Naive thymus-derived CD4-positive, alpha-beta T cell (primary cell): ENCODE results near the gene SLC25A41. TPM values are rescaled to one million over a fixed set of nuclear protein-coding genes. Genes with fewer than 3 reads are reported as not detected.

Experiments used
- ATAC-seq: fragments of 150-1000 bp; cut with Tn5 transposase; 2 replicates; pipeline ENCODE4 v1.10.0; 2021; ENCODE audit warnings: mild to moderate bottlenecking, moderate library complexity
- CTCF ChIA-PET: fragments of 350-600 bp; sonication (Branson Sonifier 250); formaldehyde crosslinking; loops from one replicate; lab custom pipeline; 2021; ENCODE audit warnings: antibody characterized with exemption; lab: Charles Lee
- POLR2A ChIA-PET: fragments of 350-600 bp; sonication (Branson Sonifier 250); formaldehyde crosslinking; loops from one replicate; lab custom pipeline; 2021; ENCODE audit warnings: antibody characterized with exemption, inconsistent platforms; lab: Charles Lee
- DNase-seq, 9 donors: peaks; one replicate each; pipeline versions ENCODE4 v3.0.0 to v3.0.0-alpha.2; 2020 to 2022; ENCODE audit warnings: mixed read lengths in 1 of 9
- H3K27ac ChIP-seq: one replicate; pipeline ENCODE4 v1.7.0; 2013; ENCODE audit warnings: mild to moderate bottlenecking, low read depth, low read length, moderate library complexity
- H3K27me3 ChIP-seq, 2 donors: one replicate each; pipeline ENCODE4 v1.7.0; 2013; ENCODE audit warnings: low read length in 2 of 2, mild to moderate bottlenecking in 2 of 2, moderate library complexity in 2 of 2; ENCODE audit not compliant: control insufficient read depth in 2 of 2, insufficient read depth in 2 of 2
- H3K36me3 ChIP-seq, 3 experiments: 1 replicate in 2 of 3; 2 replicates in 1 of 3; pipeline ENCODE4 v1.7.0; 2013; ENCODE audit warnings: low read length in 3 of 3, mild to moderate bottlenecking in 3 of 3, moderate library complexity in 1 of 3; ENCODE audit not compliant: insufficient read depth in 3 of 3, control insufficient read depth in 2 of 3
- H3K4me1 ChIP-seq, 2 donors: one replicate each; pipeline ENCODE4 v1.7.0; 2013; ENCODE audit warnings: low read length in 2 of 2, mild to moderate bottlenecking in 2 of 2, moderate library complexity in 1 of 2; ENCODE audit not compliant: control insufficient read depth in 2 of 2, insufficient read depth in 2 of 2
- H3K4me3 ChIP-seq: 2 replicates; pipeline ENCODE4 v1.7.0; 2013; ENCODE audit warnings: mild to moderate bottlenecking, low read length
- H3K9me3 ChIP-seq, 3 experiments: 1 replicate in 2 of 3; 2 replicates in 1 of 3; pipeline ENCODE4 v1.7.0; 2013; ENCODE audit warnings: low read length in 3 of 3; ENCODE audit not compliant: control insufficient read depth in 2 of 3
- H3K27ac Mint-ChIP-seq, 9 donors: one replicate each; pipeline ENCODE4 v1.8.0; 2020 to 2022; ENCODE audit warnings: mixed read lengths in 9 of 9, mild to moderate bottlenecking in 8 of 9, moderate library complexity in 5 of 9, inconsistent platforms in 2 of 9
- H3K27me3 Mint-ChIP-seq, 5 donors: one replicate each; pipeline ENCODE4 v1.8.0; 2021 to 2022; ENCODE audit warnings: mixed read lengths in 5 of 5, mild to moderate bottlenecking in 1 of 5
- H3K36me3 Mint-ChIP-seq, 5 donors: one replicate each; pipeline ENCODE4 v1.8.0; 2020 to 2022; ENCODE audit warnings: mixed read lengths in 5 of 5, mild to moderate bottlenecking in 3 of 5, inconsistent platforms in 1 of 5
- H3K4me1 Mint-ChIP-seq, 7 donors: one replicate each; pipeline ENCODE4 v1.8.0; 2020 to 2022; ENCODE audit warnings: mixed read lengths in 7 of 7, mild to moderate bottlenecking in 3 of 7, inconsistent platforms in 1 of 7
- H3K4me3 Mint-ChIP-seq, 10 donors: one replicate each; pipeline ENCODE4 v1.8.0; 2020 to 2022; ENCODE audit warnings: mild to moderate bottlenecking in 10 of 10, mixed read lengths in 10 of 10, moderate library complexity in 6 of 10, inconsistent platforms in 2 of 10
- H3K9me3 Mint-ChIP-seq, 11 donors: one replicate each; pipeline ENCODE4 v1.8.0; 2020 to 2022; ENCODE audit warnings: mixed read lengths in 11 of 11, mild to moderate bottlenecking in 4 of 11, inconsistent platforms in 1 of 11, moderate library complexity in 1 of 11
- intact Hi-C, 2 donors: fragments of 100-400 bp; cut with micrococcal nuclease; formaldehyde crosslinking; loops; one replicate each; pipeline ENCODE4 v1.15.1; 2023
- polyA plus RNA-seq, 2 donors: library from polyadenylated mRNA; unstranded; fragments of 300-500 nt; fragmentation: Illumina TruSeq; gene quantifications; one replicate each; pipeline ENCODE4 v1.2.3, GENCODE V29; 2021
- total RNA-seq, 6 experiments: library from RNA in 5 of 6; stranded (reverse) in 5 of 6; gene quantifications; 1 replicate in 5 of 6; 2 replicates in 1 of 6; pipeline ENCODE4 v1.2.3 and lab custom pipeline; 2021 to 2026

Gene SLC25A41
- total and polyA plus RNA-seq, 7 experiments from 2014 or later: 0.32 TPM; not detected in 6

- ChIA-PET CTCF (no interaction called here), POLR2A (interaction anchor here (0.7 kb wide), 1 partner anchor 26 kb away, joined by 3 read pairs; no protein-coding TSS in a partner anchor)
- Histone ChIP-seq H3K4me3 (no peak overlapping the region), H3K36me3 (peaks cover 15 to 41% (median 18%) of the 10 kb centered on the region in 3 experiments), H3K27me3 (no peaks in the 10 kb centered on the region), H3K27ac (peak overlapping the region; percentile 94), H3K4me1 (peaks cover 26 to 27% of the 10 kb centered on the region in 2 donors), H3K9me3 (no peaks in the 10 kb centered on the region)
- Mint-ChIP-seq H3K4me1 (peaks cover 30 to 50% (median 40%) of the 10 kb centered on the region in 7 donors), H3K27me3 (no peaks in the 10 kb centered on the region), H3K27ac (peak overlapping the region; percentile 93 to 99 (median 96)), H3K36me3 (peaks cover 0 to 15% (median 0%) of the 10 kb centered on the region in 5 donors), H3K4me3 (peak overlapping the region; percentile 88 to 100 (median 96)), H3K9me3 (no peaks in the 10 kb centered on the region)
- DNase-seq: no peak
- intact Hi-C loops: loop anchor here in 1 of 2 donors (10.0 kb wide), 1 partner anchor 55 kb away; the partner anchor contains the start of gene KHSRP
- ATAC-seq: no peak
Observed at GRCh38 chr19:6479836-6480398, 46.4 kb upstream of the SLC25A41 start.

DNA sequence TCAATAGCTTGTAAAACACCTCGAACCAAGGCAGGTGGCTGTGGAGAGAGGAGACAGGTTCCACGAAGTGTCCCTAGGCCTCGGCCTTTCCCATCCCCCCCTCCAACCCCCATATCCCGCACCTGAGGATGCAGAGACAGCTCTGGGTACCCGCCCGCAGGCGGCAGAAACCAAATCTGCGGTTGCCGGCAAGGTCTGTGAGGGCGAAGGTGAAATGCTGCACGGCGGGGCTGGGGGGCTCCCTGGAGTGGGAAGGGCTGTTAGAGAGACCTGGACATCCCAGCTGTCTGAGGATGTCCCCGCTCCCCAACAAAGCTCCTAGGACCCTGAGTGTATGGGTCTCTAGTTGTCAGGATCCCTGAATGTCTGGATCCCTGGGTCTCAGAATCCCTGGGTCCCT lies 45.3 kb upstream of the SLC25A41 start:
- ChIA-PET CTCF (no interaction called here), POLR2A (interaction anchor here (1.3 kb wide), 2 partner anchors 21 to 86 kb away, joined by 3 read pairs; partner anchors contain the start of gene GTF2F1)
- peaks cover 15 to 51% (median 18%) of the 10 kb centered on the region in 3 experiments for H3K36me3 ChIP-seq
- H3K27me3 ChIP-seq: no peaks in the 10 kb centered on the region
- no peak overlapping the region for H3K4me3 ChIP-seq
- H3K27ac ChIP-seq: peak overlapping the region; percentile 94
- Mint-ChIP-seq H3K9me3 (no peaks in the 10 kb centered on the region), H3K27me3 (no peaks in the 10 kb centered on the region), H3K4me3 (peak overlapping the region in 1 of 10 donors; percentile 90), H3K36me3 (peaks cover 0 to 17% (median 3%) of the 10 kb centered on the region in 5 donors), H3K27ac (peak overlapping the region in 5 of 9 donors; percentile 30 to 99 (median 95)), H3K4me1 (peaks cover 30 to 50% (median 39%) of the 10 kb centered on the region in 7 donors)
- peaks cover 26 to 27% of the 10 kb centered on the region in 2 donors for H3K4me1 ChIP-seq
- intact Hi-C loops: no loop called here
- ATAC-seq (no peak), DNase-seq (no peak)
- no peaks in the 10 kb centered on the region for H3K9me3 ChIP-seq

GRCh38 chr19:6476896-6477431 lies 43.4 kb upstream of the SLC25A41 start:
- ChIA-PET POLR2A (interaction anchor here (0.6 kb wide), 1 partner anchor 12 kb away, joined by 3 read pairs; no protein-coding TSS in a partner anchor), CTCF (no interaction called here)
- intact Hi-C loops: loop anchor here in 1 of 2 donors (1.0 kb wide), 1 partner anchor 104 kb away; no protein-coding TSS in a partner anchor
- H3K27me3 ChIP-seq: no peaks in the 10 kb centered on the region
- no peak overlapping the region for H3K4me3 ChIP-seq
- H3K4me1 Mint-ChIP-seq: peaks cover 18 to 32% (median 24%) of the 10 kb centered on the region in 7 donors
- H3K27me3 Mint-ChIP-seq: no peaks in the 10 kb centered on the region
- no peaks in the 10 kb centered on the region for H3K9me3 ChIP-seq
- H3K9me3 Mint-ChIP-seq: no peaks in the 10 kb centered on the region
- ATAC-seq (no peak), DNase-seq (no peak)
- H3K4me1 ChIP-seq: peaks cover 19 to 20% of the 10 kb centered on the region in 2 donors
- peak overlapping the region; percentile 35 for H3K27ac ChIP-seq
- H3K4me3 Mint-ChIP-seq: no peak overlapping the region
- peaks cover 0 to 17% (median 3%) of the 10 kb centered on the region in 5 donors for H3K36me3 Mint-ChIP-seq
- peak overlapping the region in 1 of 9 donors; percentile 31 for H3K27ac Mint-ChIP-seq
- H3K36me3 ChIP-seq: peaks cover 15 to 62% (median 18%) of the 10 kb centered on the region in 3 experiments

DNA sequence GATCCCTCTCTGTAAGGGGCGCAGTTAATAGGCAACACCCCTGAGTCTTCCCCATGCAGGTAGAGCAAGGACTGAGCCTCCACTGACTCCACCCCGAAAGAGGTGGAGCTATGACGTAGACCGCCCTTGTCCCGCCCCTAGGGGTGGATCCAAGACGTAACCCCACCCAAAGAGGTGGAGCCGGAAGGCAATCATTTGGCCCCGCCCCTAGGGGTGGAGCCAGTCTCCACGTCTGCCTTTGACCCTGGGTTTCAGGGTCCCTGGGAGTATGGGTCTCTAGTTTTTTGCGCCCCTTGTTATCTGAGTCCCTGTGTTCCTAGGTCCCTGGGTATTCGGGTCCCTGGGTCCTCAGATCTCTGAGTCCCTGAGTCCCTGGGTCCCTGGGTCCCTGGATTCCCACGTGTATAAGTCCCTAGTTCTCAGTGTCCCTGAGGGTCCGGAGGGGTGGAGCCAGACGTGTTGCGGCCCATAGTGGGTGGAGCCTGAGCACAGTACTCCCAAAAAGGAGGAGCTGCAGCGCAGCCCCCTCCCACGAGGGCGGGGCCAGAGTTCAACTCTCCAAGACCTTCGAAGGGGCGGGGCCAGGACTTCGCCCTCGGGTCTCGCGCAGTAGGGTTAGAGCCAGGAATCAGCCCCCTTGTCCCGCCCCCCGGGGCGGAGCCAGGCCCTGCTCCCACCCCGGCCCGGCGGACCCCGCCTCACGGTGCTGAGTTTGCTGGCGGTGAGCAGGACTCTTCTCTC lies 42.8 kb upstream of the SLC25A41 start:
- ChIA-PET POLR2A (interaction anchor here (0.6 kb wide), 3 partner anchors 13 to 1092 kb away, joined by 3 to 4 read pairs (median 3); no protein-coding TSS in a partner anchor), CTCF (interaction anchor here (0.6 kb wide), 2 partner anchors 15 to 28 kb away, joined by 3 to 4 read pairs; no protein-coding TSS in a partner anchor)
- peaks cover 0 to 16% (median 3%) of the 10 kb centered on the region in 5 donors for H3K36me3 Mint-ChIP-seq
- no peaks in the 10 kb centered on the region for H3K9me3 Mint-ChIP-seq
- ATAC-seq (peak; percentile 94), DNase-seq (peak; percentile 49 to 75 (median 60))
- Histone ChIP-seq H3K4me1 (peaks cover 16 to 17% of the 10 kb centered on the region in 2 donors), H3K27me3 (no peaks in the 10 kb centered on the region), H3K36me3 (peaks cover 15 to 65% (median 18%) of the 10 kb centered on the region in 3 experiments), H3K4me3 (no peak overlapping the region), H3K9me3 (no peaks in the 10 kb centered on the region), H3K27ac (peak overlapping the region; percentile 1)
- peaks cover 15 to 27% (median 19%) of the 10 kb centered on the region in 7 donors for H3K4me1 Mint-ChIP-seq
- no peak overlapping the region for H3K4me3 Mint-ChIP-seq
- H3K27ac Mint-ChIP-seq: peak overlapping the region in 5 of 9 donors; percentile 10 to 63 (median 38)
- intact Hi-C loops: loop anchor here in 1 of 2 donors (1.0 kb wide), 1 partner anchor 103 kb away; no protein-coding TSS in a partner anchor
- no peaks in the 10 kb centered on the region for H3K27me3 Mint-ChIP-seq

DNA sequence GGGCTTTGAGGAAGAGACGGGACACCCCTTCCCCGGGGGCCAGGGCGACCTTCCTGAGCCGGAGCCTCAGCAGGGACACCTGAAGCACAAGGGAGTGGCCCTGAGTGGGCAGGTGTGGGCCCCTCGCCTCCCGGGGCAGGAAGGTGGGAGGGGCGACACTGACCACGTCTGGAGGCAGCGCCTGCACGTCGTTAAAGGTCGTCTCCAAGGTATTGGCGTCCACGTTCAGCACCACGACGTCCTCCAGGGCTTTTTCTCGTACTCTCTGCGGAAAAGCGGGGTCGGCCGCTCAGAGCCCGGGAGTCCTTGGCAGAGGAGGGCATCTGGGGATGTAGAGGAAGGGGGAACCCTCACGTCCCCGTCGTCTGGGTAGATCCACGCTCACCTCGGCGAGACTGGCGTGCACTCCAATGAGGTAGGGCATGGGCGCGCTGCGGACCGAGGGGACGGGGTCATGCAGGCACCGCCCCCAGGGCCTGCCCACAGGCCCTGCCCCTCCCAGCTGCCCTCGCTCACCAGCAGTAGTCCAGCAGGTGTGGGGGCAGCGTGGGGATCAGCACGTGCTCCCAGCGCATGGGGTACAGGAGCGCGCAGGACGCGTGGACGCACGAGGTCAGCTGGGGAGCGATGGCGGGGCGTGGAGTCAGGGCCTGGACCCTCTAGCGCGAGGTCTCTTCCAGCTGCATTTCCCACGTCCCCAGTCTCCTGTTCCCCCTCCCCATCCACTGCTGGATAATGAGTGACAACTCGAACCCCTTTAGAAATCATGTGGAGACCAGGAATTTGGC lies 42.0 kb upstream of the SLC25A41 start:
- Histone ChIP-seq H3K27ac (no peak overlapping the region), H3K4me3 (no peak overlapping the region), H3K36me3 (peaks cover 15 to 71% (median 18%) of the 10 kb centered on the region in 3 experiments), H3K9me3 (no peaks in the 10 kb centered on the region), H3K27me3 (no peaks in the 10 kb centered on the region), H3K4me1 (peaks cover 13 to 17% of the 10 kb centered on the region in 2 donors)
- Mint-ChIP-seq H3K4me1 (peaks cover 7 to 20% (median 13%) of the 10 kb centered on the region in 7 donors), H3K36me3 (peaks cover 0 to 18% (median 3%) of the 10 kb centered on the region in 5 donors), H3K27me3 (no peaks in the 10 kb centered on the region), H3K4me3 (no peak overlapping the region), H3K9me3 (no peaks in the 10 kb centered on the region), H3K27ac (peak overlapping the region in 4 of 9 donors; percentile 31 to 63 (median 44))
- ATAC-seq: no peak
- CTCF ChIA-PET: interaction anchor here (0.6 kb wide), 1 partner anchor 28 kb away, joined by 3 read pairs; no protein-coding TSS in a partner anchor
- POLR2A ChIA-PET: interaction anchor here (0.6 kb wide), 2 partner anchors 117 to 1093 kb away, joined by 3 to 4 read pairs; no protein-coding TSS in a partner anchor
- DNase-seq: no peak
- intact Hi-C loops: loop anchor here in 1 of 2 donors (1.0 kb wide), 1 partner anchor 102 kb away; no protein-coding TSS in a partner anchor
